Tibial nerve (tissue), 4 donors: ENCODE results near the gene ANXA11.
"Not testable (repeated sequence)": the region's sequence is repeated elsewhere in the genome, so short reads cannot be mapped to it uniquely, and the experiment has no call there.

ENCODE experiments used
- CTCF ChIP-seq, 5 experiments: fragments of 200-600 bp in 3 of 5; fragments of 450-650 bp in 2 of 5; sonication (generic) in 3 of 5; IDR thresholded peaks; one replicate each; pipeline ENCODE4 v1.5.1; 2016 to 2019; ENCODE audit warnings: antibody characterized with exemption in 5 of 5, mild to moderate bottlenecking in 3 of 5, moderate library complexity in 2 of 5
- EP300 ChIP-seq, 2 donors: sonication (generic); formaldehyde crosslinking; IDR thresholded peaks; one replicate each; pipeline ENCODE4 v1.6.1; 2017; ENCODE audit warnings: antibody characterized with exemption in 2 of 2, mild to moderate bottlenecking in 1 of 2
- POLR2A ChIP-seq, 2 donors: fragments of 450-650 bp; IDR thresholded peaks; one replicate each; pipeline ENCODE4 v1.6.1; 2017; ENCODE audit warnings: antibody characterized with exemption in 2 of 2, mild to moderate bottlenecking in 2 of 2, moderate library complexity in 2 of 2

GRCh38 chr10:80236457-80236856 is 31.1 kb upstream of the ANXA11 start:
- TF ChIP-seq CTCF, POLR2A, EP300 (IDR thresholded peaks at IDR 0.05): not testable (repeated sequence)
